Bronchial epithelial cell (primary cell): ENCODE data around the gene GDNF. TPM values are rescaled to one million over a fixed set of nuclear protein-coding genes. Genes with fewer than 3 reads are reported as not detected.

Source experiments
- DNase-seq: peaks from one replicate; pipeline ENCODE4 v3.0.0-alpha.2; 2010; ENCODE audit warnings: low read depth
- FAIRE-seq: peaks from 2 replicates; lab custom pipeline; 2011; peaks lifted over from hg19 to GRCh38; lab: Jason Lieb, UNC
- H3K27me3 ChIP-seq: 2 replicates; pipeline ENCODE4 v1.5.1; 2011; ENCODE audit warnings: low read length; ENCODE audit not compliant: control insufficient read depth, insufficient read depth
- H3K36me3 ChIP-seq: 2 replicates; pipeline ENCODE4 v1.5.1; 2011; ENCODE audit warnings: low read length; ENCODE audit not compliant: control insufficient read depth, insufficient read depth
- H3K4me3 ChIP-seq: 2 replicates; pipeline ENCODE4 v1.5.1; 2011; ENCODE audit warnings: mild to moderate bottlenecking, low read depth, low read length, control low read depth
- CTCF ChIP-seq: IDR thresholded peaks from 2 replicates; pipeline ENCODE4 v1.5.1; 2011; ENCODE audit warnings: mild to moderate bottlenecking, moderate library complexity, low read length, control low read depth, inconsistent platforms; ENCODE audit not compliant: insufficient read depth, severe bottlenecking
- total RNA-seq: library from RNA; depleted of rRNA; stranded (reverse); fragments of >200 nt; gene quantifications from 2 replicates; pipeline ENCODE4 v1.2.1, GENCODE V29; 2014

The GDNF gene
- total RNA-seq, 1 donor from 2014 or later: under 0.01 TPM

DNA sequence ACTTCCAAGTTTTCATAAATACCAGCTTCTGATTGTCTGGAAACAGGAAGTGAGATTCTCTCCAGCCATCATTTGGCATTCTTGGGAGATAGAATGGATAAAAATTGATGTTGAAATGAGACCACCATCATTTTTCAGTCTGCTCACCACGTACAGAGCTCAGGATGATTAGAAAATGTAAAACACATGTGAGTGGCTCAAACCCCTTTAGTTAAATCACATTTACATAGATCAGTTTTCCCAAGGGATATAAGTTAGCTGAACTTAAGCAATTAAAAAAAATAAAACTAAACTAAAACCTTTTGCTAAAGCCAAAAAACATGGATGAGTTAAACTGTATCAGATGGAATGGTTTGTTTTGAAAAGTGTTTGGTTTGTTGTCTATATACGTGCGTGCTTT, 37.1 kb upstream of the GDNF start:
- no peak overlapping the region for H3K4me3 ChIP-seq
- DNase-seq (no peak), FAIRE-seq (no peak)
- H3K36me3 ChIP-seq: no peaks in the 10 kb centered on the region
- no peaks in the 10 kb centered on the region for H3K27me3 ChIP-seq
- no peak for TF ChIP-seq CTCF

DNA sequence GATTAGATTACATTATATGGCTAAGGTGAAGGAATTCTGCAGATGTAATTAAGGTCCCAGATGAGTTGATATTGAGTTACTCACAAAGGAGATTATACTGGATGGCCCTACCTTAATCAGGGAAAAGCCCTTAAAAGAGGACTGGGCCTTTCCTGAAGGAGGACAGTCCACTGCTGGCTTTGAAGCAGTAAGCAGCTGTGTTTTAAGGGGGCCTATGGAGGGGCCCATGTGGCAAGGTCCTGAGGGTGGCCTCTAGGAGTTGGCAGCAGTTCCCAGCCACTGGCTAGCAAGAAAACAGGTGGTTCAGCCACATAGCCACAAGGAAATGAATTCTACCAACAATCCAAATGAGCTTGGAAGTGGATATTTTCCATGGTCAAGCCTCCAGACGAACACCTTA, 36.4 kb upstream of the GDNF start:
- no peak for TF ChIP-seq CTCF
- Histone ChIP-seq H3K4me3 (no peak overlapping the region), H3K27me3 (no peaks in the 10 kb centered on the region), H3K36me3 (no peaks in the 10 kb centered on the region)
- DNase-seq (no peak), FAIRE-seq (no peak)

DNA sequence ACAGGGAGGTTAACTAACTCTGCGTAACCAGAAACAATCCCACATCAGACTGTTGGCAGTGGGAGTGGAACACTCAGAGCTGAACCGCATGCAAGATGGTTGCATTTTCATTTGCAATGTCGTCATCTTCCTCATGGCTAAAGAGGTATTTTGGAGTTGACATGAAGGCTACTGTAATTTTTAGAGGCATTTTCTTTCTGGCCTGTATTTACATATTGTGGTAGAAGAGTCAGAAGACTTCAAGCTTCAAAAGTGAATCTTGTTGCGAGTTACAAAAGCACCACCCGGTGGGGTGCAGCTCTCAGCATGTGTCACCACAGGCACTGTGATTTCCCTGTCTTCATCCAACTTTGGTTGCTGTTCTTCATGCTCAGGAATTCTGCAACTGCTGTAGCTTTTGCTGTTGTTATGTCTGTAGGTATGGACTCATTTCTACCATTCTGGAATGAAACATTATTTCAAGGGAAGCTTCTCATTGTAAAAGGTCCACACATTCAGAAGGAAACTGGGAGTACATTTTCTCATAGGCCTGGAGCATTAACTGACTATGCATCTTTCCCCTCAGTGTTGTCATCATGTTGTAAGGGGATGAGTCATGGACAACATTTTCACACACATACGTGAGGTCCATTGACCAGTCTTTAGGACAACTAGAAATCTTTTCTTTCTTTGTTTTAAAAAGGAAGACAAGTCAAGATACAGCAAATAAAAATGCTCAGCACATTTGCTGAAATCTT, 35.4 kb upstream of the GDNF start:
- FAIRE-seq (no peak), DNase-seq (peak; percentile 88)
- H3K27me3 ChIP-seq: no peaks in the 10 kb centered on the region
- H3K36me3 ChIP-seq: no peaks in the 10 kb centered on the region
- no peak overlapping the region for H3K4me3 ChIP-seq
- no peak for TF ChIP-seq CTCF

DNA sequence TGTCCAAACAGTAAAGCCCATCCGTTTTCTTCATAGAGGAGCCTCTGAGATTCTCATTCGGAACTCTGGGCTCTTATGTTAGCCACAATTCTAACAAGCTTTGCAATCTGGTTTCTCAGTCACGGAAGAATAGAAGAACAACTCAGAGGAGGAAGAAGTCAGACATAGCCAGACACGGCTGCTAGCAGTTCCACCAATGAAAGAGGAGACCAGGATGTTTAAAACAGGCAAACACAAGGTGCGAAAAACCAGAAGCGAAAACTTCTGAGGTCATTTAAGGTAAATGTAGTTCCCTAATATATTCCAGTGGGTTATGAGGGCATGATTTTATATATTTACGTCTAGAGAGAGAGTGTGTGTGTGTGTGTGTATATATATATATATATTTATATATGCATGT, 34.1 kb upstream of the GDNF start:
- FAIRE-seq (no peak), DNase-seq (no peak)
- TF ChIP-seq CTCF: no peak
- no peaks in the 10 kb centered on the region for H3K27me3 ChIP-seq
- H3K4me3 ChIP-seq: no peak overlapping the region
- H3K36me3 ChIP-seq: no peaks in the 10 kb centered on the region

DNA sequence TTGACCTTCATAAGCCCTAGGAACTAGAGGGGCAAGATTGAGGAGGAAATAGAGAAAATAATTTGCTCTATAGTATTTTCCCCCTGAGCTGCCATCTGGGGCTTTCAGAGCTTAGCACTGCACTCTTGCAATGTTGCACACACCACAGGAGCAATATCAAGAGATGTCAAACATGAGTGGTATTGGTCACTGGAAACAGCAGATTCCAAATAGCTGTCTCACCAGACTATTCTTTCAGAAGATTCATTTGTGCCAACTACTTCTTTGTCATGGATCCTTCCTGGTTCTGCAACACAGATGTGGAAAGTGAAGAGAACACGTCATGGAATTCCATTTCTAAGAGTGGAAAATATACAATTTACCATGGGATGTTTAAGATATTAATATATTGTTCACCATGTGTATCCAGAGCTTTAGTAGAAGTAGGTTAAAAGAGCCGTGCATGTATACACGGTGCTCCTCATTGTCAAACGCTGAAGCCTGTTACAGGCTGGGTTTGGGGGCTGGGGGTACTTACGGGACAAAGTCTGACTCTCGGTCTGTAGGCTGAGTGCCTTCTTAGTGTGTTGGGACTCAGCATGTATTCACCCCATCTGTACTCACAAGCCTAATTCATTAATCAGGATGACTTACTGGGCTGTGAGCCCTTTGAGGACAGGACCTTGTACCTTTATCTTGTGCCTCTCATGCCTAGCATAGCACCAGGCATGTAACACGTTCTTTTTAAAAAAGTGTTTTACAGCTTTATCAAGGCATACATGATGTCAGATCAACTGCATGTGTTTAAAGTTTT, 31.4 kb upstream of the GDNF start:
- no peaks in the 10 kb centered on the region for H3K36me3 ChIP-seq
- FAIRE-seq (no peak), DNase-seq (peak; percentile 74)
- no peak for TF ChIP-seq CTCF
- H3K27me3 ChIP-seq: no peaks in the 10 kb centered on the region
- H3K4me3 ChIP-seq: no peak overlapping the region
